A549 treated with dexamethasone at 1 μM for 4 hours (cell line): Measurements from ENCODE around the gene NUP50. TPM values are rescaled to one million over a fixed set of nuclear protein-coding genes. Genes with fewer than 3 reads are reported as not detected.

ENCODE experiments used
- total RNA-seq: library from RNA; stranded (reverse); fragments of 200-300 nt; extraction: Qiagen RNA extraction; gene quantifications from 5 replicates; pipeline ENCODE4 v1.2.3, GENCODE V29; 2022

NUP50 gene
- total RNA-seq: 26.1 to 36.4 TPM (median 33.7 TPM) in 5 replicates

GRCh38 chr22:45163451-45164269 lies at the start of gene NUP50:
TSS of gene NUP50 (plus strand) at chr22:45163925. CDS start at chr22:45168178, 4,253 bp downstream.

Other genes starting within 250 kb of the NUP50 start
- gene PHF21B, start 153.9 kb upstream of the NUP50 start, total RNA-seq: 0.64 to 0.92 TPM (median 0.88 TPM) in 5 replicates
- 57.9 to 78.1 TPM (median 77.3 TPM) in 5 replicates for gene KIAA0930, start 77.0 kb downstream of the NUP50 start, total RNA-seq
- not detected in 5 replicates for gene UPK3A, start 121.0 kb downstream of the NUP50 start, total RNA-seq
- 10.0 to 12.7 TPM (median 11.8 TPM) in 5 replicates for gene FAM118A, start 146.0 kb downstream of the NUP50 start, total RNA-seq
- gene SMC1B, start 249.7 kb downstream of the NUP50 start, total RNA-seq: 0.02 to 0.05 TPM (median 0.03 TPM) in 4 of 5 replicates, not detected in the other
- gene RIBC2, start 249.8 kb downstream of the NUP50 start, total RNA-seq: 1.8 to 2.0 TPM (median 1.9 TPM) in 5 replicates